Breast epithelium (tissue), 3 donors: Measurements from ENCODE around the gene CSNK2B.

ENCODE experiments used
- CTCF ChIP-seq, 3 donors: fragments of 450-650 bp; IDR thresholded peaks; one replicate each; pipeline ENCODE4 v1.5.1; 2016 to 2017; ENCODE audit warnings: antibody characterized with exemption in 3 of 3, mild to moderate bottlenecking in 3 of 3, moderate library complexity in 3 of 3
- POLR2A ChIP-seq: fragments of 450-650 bp; IDR thresholded peaks from one replicate; pipeline ENCODE4 v1.6.1; 2016; ENCODE audit warnings: antibody characterized with exemption, mild to moderate bottlenecking, moderate library complexity

GRCh38 chr6:31691564-31692108, 25.8 kb downstream of the CSNK2B start:
- TF ChIP-seq CTCF (IDR thresholded peaks at IDR 0.05), result no peak
- no peak for TF ChIP-seq POLR2A
